CMK (cell line): ENCODE results near the gene IFNGR2.
A peak's percentile ranks its signal among the peaks of the same experiment; 100 is the strongest.
"Not testable (repeated sequence)": the region's sequence is repeated elsewhere in the genome, so short reads cannot be mapped to it uniquely, and the experiment has no call there.

ENCODE experiments used
- DNase-seq: peaks from one replicate; pipeline ENCODE4 v3.0.0-alpha.2; 2010; ENCODE audit warnings: low read depth

IFNGR2 gene

DNA sequence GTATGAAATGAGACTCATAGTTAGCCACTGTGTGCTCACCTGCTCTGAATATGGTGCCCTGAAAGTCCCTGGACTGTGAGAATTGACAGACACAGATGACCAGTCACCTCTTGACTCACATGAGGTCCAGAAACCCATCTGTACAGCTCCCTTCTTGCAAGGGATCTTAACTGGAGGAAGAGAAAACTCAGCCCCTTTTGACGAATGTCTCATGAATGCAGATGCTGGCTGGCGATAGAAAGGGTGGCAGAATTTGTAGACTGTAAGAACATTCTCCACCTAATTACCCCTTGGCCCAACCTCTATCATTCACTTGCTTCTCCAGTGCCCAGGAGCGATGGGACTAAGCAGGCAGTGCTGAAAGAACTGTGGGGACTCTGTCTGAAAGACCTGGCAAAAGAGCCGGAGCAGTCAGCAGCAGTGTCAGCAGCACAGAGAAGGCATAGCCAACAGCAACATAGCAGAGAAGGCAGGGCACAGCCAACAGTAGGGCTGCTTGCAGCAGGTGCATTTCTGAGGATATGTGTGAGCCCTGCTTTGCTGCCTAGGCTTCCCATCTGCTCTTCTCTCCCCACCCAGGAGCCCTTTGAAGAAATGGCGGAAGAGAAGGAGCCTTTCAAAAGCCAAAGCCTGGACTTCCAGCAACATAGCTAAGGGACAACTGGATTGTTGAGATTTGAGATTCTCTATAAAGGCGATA lies 25.8 kb upstream of the IFNGR2 start:
- no peak for DNase-seq

- DNase-seq = no peak
These were observed 25.1 kb upstream of the IFNGR2 start for GRCh38 chr21:33378081-33378480.

GRCh38 chr21:33379934-33380333 lies 23.3 kb upstream of the IFNGR2 start:
- DNase-seq = not testable (repeated sequence)

DNA sequence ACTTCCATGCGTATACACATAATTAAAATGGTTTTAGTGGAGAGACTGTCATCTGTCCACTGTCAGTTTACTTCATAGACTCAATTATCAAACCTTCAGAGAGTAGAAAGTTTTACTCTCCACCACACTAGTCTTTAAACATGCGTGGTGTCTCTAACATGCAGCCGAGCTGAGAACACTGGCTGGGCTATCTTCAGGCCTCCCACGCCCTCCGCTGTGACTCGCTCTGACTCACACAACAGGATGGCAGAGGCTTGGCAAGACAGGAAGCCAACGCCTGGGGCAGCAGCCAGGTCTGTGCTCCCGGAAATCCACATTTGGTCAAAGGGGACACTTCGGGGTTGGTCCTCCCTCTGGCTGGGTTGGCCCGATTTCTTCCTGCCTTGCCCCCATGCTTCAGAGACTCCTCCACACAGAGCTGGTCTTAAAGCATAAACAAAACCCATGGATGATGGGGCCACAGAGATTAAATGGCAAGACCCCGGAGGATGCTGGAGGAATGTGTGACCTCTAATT lies 22.7 kb upstream of the IFNGR2 start:
- DNase-seq = peak; percentile 68

DNA sequence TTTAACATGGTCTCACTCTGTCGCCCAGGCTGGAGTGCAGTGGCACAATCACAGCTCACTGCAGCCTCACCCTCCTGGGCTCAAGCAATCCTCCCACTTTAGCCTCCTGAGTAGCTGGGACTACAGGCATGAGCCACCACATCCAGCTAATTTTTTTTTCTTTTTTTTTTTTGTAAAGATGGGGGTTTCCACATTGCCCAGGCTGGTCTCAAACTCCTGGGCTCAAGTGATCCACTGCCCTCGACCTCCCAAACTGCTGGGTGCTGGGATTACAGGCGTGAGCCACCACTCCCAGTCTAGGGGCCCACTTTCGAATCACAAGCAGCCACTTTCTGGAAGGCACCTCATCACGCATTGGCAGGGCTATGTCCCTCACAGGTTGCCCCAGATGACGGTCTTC lies 21.8 kb upstream of the IFNGR2 start:
- DNase-seq = not testable (repeated sequence)

DNA sequence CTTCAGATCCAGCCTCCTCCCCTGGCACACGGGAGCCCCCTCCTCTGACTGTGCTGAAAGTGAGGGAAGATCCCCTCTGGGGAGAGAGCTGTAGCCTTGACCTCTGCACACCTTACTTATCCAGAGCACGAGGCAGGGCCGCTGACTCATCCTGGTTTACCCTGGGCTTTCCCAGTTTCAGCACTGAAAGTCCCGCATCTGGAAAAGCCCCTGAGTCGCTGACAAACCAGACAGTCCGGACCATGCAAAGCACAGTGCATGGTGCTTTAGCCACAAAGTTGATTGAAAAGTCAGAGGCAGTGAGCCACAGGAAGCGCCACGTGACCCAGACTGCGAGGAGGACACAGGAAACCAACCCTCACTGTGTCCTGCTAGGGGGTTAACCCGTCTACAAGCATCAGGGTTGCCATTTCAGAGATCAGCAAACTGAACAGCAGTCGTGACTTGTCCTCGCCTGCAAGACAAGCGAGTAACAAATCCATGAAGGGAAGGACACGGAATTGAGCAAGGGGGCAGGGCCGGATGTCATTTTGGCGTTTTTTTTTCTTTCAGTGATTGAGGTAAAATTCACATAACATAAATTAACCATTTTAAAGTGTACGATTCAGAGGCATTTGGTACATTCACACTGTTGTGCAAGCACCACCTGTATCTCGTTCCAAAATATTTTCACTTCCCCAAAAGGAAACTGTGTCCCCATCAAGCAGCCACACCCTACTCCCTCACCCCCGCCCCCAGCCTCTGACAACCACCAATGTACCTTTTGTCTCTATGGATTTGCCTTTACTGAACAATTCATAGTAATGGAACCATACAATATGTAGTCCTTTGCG lies 19.9 kb upstream of the IFNGR2 start:
- peak; percentile 79 for DNase-seq

DNA sequence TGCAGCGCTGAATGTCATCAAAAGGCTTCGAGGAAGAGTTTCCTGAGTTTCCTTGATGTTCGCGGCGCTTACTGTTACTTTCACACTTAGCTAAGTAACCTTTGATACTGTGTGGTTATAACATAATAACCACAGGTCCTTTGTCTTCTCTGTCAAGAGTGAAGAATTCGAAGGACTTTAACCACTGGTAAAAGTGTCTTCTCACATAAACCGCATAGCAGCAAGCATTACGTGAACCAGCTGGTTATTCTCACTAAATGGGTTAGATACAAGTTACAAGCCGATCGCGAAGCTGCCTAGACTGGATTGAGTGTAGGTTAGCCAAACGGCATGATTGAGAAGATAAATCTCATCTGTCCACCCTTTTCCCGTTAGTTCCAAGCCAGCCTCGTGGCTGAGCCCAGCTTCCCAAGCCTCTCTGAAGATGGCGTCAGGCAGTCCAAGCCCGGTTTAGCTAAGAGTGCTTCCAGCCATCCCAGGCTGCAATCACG lies 18.3 kb upstream of the IFNGR2 start:
- DNase-seq = no peak

- DNase-seq = peak; percentile 83
These were observed 16.9 kb upstream of the IFNGR2 start for GRCh38 chr21:33386222-33386784.

- DNase-seq = no peak
These were observed 15.9 kb upstream of the IFNGR2 start for GRCh38 chr21:33387294-33387693.

DNA sequence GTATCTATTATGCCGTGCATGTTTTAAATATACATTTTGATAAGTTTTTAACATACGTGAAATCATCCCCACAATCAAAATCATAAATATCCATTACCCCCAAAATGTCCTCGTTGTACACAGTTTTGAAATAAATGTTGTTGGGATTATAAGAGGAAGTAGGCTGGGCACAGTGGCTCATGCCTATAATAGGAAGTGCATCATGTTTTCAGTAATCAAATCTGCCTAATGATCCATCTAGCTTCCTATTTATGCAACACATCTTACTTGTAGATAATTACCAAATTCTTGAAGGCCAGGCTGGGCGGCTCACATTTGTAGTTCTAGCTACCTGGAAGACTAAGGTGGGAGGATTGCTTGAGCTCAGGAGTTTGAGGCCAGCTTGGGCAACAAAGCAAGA lies 15.0 kb upstream of the IFNGR2 start:
- no peak for DNase-seq

GRCh38 chr21:33390479-33390878 lies 12.7 kb upstream of the IFNGR2 start:
- DNase-seq = no peak

DNA sequence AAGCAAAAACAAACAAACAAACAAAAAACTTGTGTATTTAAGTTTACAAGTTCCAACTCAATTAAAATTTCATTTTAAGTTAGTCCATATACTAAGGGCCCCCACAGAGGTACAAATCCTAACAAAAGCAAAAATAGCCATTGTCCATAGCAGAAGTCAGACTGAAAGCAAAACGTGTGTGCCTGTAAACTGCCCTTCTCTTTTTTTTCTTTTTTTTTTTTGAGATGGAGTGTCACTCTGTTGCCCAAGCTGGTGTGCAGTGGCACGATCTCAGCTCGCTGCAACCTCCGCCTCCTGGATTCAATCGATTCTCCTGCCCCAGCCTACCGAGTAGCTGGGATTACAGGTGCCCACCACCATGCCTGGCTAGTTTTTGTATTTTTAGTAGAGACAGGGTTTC lies 11.6 kb upstream of the IFNGR2 start:
- no peak for DNase-seq

GRCh38 chr21:33392284-33392985 lies 10.8 kb upstream of the IFNGR2 start:
- DNase-seq = no peak

GRCh38 chr21:33393348-33393747 lies 9.9 kb upstream of the IFNGR2 start:
- DNase-seq = no peak

- no peak for DNase-seq
These were observed 9.0 kb upstream of the IFNGR2 start for GRCh38 chr21:33394260-33394659.

DNA sequence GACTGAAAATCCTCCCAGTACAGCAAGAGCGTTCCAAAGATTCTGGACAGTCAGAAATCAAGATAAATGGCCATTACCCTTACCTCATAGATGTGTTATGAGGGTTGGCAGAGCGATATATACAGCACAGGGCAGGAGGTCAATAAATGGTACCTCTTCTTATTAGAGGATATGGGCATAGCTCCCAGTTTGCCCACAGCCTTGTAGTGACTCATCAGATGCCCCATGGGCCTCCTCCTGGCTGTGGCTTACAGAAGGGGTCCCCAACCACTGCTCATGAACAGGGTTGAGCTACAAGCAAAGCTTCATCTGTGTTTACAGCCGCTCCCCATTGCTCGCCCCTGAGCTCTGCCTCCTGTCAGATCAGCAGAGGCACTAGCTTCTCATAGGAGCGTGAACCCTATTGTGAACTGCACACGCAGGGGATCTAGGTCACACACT lies 7.3 kb upstream of the IFNGR2 start:
- DNase-seq = no peak

DNA sequence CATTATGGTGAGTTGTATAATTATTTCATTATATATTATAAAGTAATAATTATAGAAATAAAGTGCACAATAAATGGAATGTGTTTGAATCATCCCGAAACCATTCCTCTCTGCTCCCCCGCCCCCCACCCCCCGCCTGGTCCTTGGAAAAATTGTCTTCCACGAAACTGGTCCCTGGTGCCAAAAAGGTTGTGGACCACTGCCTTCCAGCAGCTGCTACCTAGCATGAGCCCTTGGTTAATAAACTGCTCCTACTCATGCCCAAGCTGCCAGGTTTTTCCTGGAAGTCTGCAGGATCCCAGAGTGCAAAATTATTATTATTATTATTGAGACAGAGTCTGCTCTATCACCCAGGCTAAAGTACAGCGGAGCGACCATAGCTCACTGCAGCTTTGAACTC lies 6.8 kb upstream of the IFNGR2 start:
- no peak for DNase-seq

DNA sequence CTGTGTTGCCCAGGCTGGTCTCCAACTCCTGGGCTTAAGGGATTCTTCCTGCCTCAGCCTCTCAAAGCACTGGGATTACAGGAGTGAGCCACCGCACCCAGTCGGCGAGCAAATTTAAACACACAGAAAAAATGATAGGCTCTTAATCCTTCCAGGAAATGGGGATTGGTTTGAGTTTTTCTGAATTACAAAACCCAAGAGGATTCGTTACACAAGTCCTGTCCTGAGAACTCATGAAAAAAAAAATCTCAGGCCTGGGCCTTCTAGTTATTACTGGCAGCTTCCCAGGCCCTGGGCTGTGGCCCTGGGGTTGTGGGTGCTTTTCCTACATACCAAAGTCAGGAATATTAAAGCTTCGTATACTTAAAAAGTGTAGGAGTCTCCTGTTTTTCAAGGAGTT lies 6.3 kb upstream of the IFNGR2 start:
- DNase-seq = no peak

DNA sequence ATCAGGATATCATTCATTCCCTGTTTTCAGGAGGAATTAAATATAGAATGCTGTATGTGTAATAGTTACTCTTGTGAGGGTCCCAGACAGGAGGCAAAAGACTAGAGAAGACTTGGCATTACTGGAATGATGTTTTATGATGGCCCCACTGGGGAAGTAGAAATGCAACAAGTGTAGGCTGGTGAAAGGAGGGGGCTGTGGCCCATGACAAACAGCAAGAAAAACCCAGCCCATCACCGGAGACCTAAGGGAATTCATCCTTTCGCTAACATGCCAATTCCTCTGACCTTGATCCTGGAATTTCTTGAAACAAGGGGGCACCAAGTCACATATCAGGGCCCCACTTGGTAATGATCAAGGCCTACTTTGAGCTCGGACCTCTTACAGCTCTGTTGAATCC lies 5.5 kb upstream of the IFNGR2 start:
- DNase-seq = no peak

GRCh38 chr21:33398361-33398760 lies 4.9 kb upstream of the IFNGR2 start:
- DNase-seq = no peak

- no peak for DNase-seq
These were observed 1.6 kb upstream of the IFNGR2 start for GRCh38 chr21:33401630-33401992.
